GM12892 (cell line): ENCODE measurements around the gene PLEKHA4.

Experiments used
- POLR2A ChIP-seq: IDR thresholded peaks from 2 replicates; pipeline ENCODE4 v1.6.1; 2011; ENCODE audit warnings: low read depth, low read length, control low read depth
- POLR2AphosphoS5 ChIP-seq: IDR thresholded peaks from 2 replicates; pipeline ENCODE4 v1.6.1; 2011; ENCODE audit warnings: low read depth, low read length, control low read depth

DNA sequence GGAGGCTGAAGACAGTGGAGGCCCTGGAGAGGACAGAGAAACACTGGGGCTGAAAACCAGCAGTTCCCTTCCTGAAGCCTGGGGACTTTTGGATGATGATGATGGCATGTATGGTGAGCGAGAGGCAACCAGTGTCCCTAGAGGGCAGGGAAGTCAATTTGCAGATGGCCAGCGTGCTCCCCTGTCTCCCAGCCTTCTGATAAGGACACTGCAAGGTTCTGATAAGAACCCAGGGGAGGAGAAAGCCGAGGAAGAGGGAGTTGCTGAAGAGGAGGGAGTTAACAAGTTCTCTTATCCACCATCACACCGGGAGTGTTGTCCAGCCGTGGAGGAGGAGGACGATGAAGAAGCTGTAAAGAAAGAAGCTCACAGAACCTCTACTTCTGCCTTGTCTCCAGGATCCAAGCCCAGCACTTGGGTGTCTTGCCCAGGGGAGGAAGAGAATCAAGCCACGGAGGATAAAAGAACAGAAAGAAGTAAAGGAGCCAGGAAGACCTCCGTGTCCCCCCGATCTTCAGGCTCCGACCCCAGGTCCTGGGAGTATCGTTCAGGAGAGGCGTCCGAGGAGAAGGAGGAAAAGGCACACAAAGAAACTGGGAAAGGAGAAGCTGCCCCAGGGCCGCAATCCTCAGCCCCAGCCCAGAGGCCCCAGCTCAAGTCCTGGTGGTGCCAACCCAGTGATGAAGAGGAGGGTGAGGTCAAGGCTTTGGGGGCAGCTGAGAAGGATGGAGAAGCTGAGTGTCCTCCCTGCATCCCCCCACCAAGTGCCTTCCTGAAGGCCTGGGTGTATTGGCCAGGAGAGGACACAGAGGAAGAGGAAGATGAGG lies 5.3 kb upstream of the PLEKHA4 start:
- TF ChIP-seq POLR2A (no peak; the same call in 1 of the 2 replicates), POLR2AphosphoS5 (no peak; the same call in 1 of the 2 replicates)
